ENCODE measurements around the gene AP1G2.

The AP1G2 gene

GRCh38 chr14:23570806-23571483 is 3.4 kb upstream of the AP1G2 start:
- DNase-seq (ENCODE audit: low read depth in 2 of 2): no peak

- DNase-seq (ENCODE audit: low read depth in 2 of 2): no peak
Observed at GRCh38 chr14:23569443-23570151, 2.0 kb upstream of the AP1G2 start.

- DNase-seq (ENCODE audit: low read depth in 2 of 2): no peak
Observed at GRCh38 chr14:23568600-23569331, 1.2 kb upstream of the AP1G2 start.

- no peak for DNase-seq (ENCODE audit: low read depth in 2 of 2)
Observed at GRCh38 chr14:23568021-23568599, 519 bp upstream of the AP1G2 start.

GRCh38 chr14:23566778-23567185 is 809 bp downstream of the AP1G2 start:
- no peak for DNase-seq (ENCODE audit: low read depth in 2 of 2)

- DNase-seq (ENCODE audit: low read depth in 2 of 2): no peak
Observed at GRCh38 chr14:23566112-23566777, 1.3 kb downstream of the AP1G2 start.

- no peak for DNase-seq (ENCODE audit: low read depth in 2 of 2)
Observed at GRCh38 chr14:23565626-23566025, 2.0 kb downstream of the AP1G2 start.

- DNase-seq (ENCODE audit: low read depth in 2 of 2): no peak
Observed at GRCh38 chr14:23564876-23565275, 2.7 kb downstream of the AP1G2 start.

GRCh38 chr14:23564181-23564812 is 3.3 kb downstream of the AP1G2 start:
- DNase-seq (ENCODE audit: low read depth in 2 of 2): no peak

- no peak for DNase-seq (ENCODE audit: low read depth in 2 of 2)
Observed at GRCh38 chr14:23563473-23564180, 4.0 kb downstream of the AP1G2 start.

- DNase-seq (ENCODE audit: low read depth in 2 of 2): peak; percentile 33 to 55
Observed at GRCh38 chr14:23562822-23563472, 4.6 kb downstream of the AP1G2 start.

GRCh38 chr14:23561873-23562821 is 5.4 kb downstream of the AP1G2 start:
- no peak for DNase-seq (ENCODE audit: low read depth in 2 of 2)

GRCh38 chr14:23561259-23561658 is 6.3 kb downstream of the AP1G2 start:
- DNase-seq (ENCODE audit: low read depth in 2 of 2): no peak

- no peak for DNase-seq (ENCODE audit: low read depth in 2 of 2)
Observed at GRCh38 chr14:23559926-23560520, 7.6 kb downstream of the AP1G2 start.

- DNase-seq (ENCODE audit: low read depth in 2 of 2): peak in 1 of 2 experiments; percentile 63
Observed at GRCh38 chr14:23559010-23559925, 8.3 kb downstream of the AP1G2 start.

- DNase-seq (ENCODE audit: low read depth in 2 of 2): no peak
Observed at GRCh38 chr14:23558346-23559009, 9.1 kb downstream of the AP1G2 start.

- DNase-seq (ENCODE audit: low read depth in 2 of 2): no peak
Observed at GRCh38 chr14:23557946-23558345, 9.6 kb downstream of the AP1G2 start.

All from stimulated activated CD4-positive, alpha-beta T cell treated with anti-CD3 and anti-CD28 coated beads, Interleukin-12 subunit alpha, Interleukin-12 subunit beta, amount 100 ng/mL, for 24 hours (primary cell).